ENCODE results near the gene PEX3.

The PEX3 gene, protein sequence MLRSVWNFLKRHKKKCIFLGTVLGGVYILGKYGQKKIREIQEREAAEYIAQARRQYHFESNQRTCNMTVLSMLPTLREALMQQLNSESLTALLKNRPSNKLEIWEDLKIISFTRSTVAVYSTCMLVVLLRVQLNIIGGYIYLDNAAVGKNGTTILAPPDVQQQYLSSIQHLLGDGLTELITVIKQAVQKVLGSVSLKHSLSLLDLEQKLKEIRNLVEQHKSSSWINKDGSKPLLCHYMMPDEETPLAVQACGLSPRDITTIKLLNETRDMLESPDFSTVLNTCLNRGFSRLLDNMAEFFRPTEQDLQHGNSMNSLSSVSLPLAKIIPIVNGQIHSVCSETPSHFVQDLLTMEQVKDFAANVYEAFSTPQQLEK

DNA sequence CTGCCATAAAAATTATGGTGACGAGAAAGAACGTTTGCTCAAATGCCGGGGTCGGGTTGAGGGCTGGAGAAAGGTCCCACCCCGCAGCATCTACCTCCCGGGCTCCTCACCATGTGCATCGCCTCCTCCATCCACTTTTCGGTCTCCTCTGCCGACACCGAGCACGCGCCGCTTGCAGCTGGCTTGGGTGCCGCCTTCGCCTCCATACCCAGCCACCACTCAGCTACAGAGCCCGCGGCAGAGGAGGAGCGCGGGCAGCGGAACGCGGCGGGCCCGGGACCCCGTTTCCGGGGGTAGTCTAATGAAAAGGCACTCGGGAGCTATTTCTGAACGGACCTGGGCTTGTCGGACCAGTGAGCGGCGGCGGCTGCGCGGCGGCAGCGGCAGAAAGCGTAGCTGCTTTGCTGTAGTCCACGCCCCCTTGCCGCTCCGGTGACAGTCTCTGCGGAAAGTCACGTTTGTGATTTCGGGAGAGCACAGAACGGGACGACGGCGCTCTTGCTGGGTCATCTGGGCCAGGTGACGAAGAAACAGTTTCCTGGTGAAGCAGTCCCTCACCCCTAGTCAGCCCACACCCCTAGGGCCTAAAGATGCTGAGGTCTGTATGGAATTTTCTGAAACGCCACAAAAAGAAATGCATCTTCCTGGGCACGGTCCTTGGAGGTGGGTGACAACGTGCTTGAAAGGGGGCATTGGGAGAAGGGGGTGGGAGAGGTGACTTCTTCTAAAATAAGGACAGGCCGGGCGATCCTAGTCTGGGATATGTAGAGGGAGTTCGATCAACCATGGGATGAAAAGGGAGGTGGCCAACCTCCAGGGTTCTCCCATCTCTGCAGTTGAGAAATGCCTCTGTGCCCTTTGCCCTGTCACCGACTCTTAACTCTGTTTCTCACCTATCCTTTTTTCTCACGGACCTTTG lies at the start of gene PEX3, which contains the start of gene ADAT2:
Gene PEX3 (plus strand): TSS at position 353 of the 919 bp plus-strand sequence. CDS start 238 bp downstream, at position 591.
Gene ADAT2 (minus strand): TSS at position 243 of the 919 bp plus-strand sequence. CDS start 37 bp downstream, at position 206.
- in situ Hi-C loops (cut with MboI; ENCODE audit: low sequenced_read_pairs): no loop called here

DNA sequence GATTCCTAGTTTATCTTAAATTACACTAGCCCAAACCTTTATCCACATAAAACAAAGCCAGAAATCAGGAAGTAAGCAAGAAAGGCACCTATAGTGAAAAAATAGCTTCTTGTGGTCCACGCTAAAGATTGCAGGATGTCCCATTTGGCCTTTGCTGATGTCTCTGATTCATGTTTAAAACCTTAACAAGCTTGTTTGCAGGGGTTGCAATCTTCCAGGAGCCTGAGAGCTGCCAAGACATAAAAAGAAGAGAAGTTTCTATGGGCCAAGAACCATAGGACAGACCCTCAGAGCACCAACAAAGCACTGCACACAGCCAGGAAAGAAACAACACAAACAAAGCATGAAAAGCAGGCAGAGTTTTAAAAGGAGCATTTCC lies 49.5 kb upstream of the PEX3 start:
- in situ Hi-C loops (cut with MboI; ENCODE audit: low sequenced_read_pairs): no loop called here

DNA sequence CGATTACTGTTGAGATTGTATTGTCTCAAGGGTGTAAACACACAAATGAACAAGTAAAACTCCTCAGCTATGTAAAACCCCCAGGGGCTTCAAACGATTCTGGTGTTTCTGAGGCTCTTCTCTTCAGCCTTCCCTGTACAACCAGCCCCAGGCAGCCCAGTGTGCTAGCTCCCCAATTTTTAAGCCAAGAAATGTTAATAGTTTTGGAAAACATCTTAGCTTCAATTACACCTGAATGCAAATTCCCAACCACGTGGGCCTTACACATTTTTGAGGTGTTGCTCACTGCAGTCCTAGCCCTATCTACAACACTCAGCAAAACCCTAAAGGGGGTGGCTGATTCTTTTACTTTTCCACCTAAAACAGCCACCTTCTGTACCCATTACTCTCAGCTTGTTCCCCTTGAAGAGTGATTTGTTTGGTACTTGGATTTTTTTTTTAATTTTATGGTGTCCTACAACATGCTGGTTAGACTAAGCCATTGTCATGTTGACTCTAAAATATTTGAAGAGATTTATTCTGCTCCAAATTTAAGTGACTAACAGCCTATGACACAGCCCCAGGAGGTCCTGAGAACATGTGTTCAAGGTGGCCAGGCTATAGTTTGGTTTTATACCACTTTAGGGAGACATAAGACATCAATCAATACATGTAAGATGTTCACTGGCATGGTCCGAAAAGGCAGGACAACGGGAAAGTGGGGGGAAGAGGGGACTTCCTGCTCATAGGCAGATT lies 48.8 kb upstream of the PEX3 start:
- in situ Hi-C loops (cut with MboI; ENCODE audit: low sequenced_read_pairs): no loop called here

DNA sequence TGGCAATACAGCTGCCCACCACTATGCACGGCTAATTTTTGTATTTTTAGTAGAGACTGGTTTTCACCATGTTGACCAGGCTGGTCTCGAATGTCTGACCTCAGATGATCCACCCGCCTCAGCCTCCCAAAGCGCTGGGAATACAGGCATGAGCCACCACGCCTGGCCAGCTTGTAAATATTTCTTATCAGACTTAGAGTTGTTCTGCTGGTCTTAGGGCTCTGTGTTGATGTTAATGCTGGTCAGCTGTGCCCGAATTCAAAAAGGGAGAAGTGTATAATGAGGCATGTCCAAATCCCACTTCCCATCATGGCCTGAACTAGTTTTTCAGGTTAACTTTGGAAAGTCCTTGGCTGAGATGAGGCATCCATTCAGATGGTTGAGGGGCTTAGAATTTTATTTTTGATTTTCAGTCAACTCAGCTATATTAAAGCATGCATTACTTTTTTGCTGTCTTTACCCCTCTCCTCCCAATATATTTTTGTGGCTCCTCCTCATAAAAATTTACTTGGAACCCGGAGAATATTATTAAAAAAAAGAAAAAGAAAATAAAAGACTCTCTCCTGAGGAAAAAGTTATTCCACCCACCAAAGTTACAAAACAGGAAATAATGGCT lies 47.8 kb upstream of the PEX3 start:
- in situ Hi-C loops (cut with MboI; ENCODE audit: low sequenced_read_pairs): no loop called here

DNA sequence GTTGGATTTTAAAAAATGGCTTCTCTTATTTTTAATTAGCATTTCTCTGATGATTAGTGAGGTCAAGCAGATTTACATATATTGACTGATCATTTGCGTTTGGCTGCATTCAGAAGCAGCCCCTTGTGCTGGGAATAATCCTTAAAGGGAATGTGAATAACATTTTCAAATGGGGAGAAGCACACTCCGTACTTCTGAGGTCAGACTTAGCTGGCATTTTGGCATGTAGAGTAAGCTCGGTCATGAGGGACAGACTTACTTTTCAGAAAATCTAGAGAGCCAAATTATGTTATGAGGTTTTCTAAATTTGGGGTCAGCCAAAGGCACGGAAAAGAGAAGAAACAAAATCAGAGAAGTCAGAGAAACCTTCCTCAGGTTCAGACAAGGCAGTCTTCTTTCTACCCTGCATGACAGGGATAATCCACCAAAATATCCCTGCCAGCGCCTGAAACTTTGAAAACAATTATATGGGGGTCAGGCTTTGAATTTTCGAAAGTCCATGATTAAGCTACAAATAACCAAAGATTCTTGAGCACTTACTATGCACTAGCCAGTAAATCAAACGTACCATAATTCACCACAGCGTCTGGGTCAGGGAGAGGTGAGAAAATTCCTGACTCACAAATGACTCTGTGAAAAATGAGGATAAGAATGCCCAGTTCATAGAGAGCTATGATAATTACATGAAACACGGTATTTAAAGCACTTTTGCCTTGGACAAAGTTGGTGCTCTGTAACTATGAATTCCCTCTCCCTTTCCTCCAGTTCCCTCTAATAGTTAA lies 45.0 kb upstream of the PEX3 start:
- in situ Hi-C loops (cut with MboI; ENCODE audit: low sequenced_read_pairs): no loop called here

- in situ Hi-C loops (cut with MboI; ENCODE audit: low sequenced_read_pairs): no loop called here
These were observed 43.9 kb upstream of the PEX3 start for GRCh38 chr6:143406673-143407072.

GRCh38 chr6:143408151-143408786 lies 42.3 kb upstream of the PEX3 start:
- in situ Hi-C loops (cut with MboI; ENCODE audit: low sequenced_read_pairs): no loop called here

- in situ Hi-C loops (cut with MboI; ENCODE audit: low sequenced_read_pairs): no loop called here
These were observed 41.8 kb upstream of the PEX3 start for GRCh38 chr6:143408787-143409162.

DNA sequence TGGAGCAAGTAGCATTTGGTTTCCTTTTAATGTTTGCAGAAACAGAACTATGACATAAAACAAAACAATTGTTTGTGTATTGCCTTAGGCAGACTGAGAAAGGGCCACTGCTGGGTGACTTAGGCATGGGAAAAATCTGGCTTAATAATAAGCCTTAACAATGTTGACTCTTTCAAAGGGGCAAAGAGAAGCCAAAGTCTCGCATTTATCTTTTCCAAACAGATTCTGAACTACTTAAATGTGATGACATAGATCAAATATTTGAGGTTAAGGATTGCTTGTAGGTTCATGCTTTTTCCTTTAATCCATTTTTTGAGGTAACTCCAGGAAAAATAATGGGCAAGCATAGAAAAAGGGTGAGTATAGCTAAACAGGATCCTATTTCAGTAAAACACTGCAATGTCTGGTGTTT lies 39.7 kb upstream of the PEX3 start:
- in situ Hi-C loops (cut with MboI; ENCODE audit: low sequenced_read_pairs): no loop called here

- in situ Hi-C loops (cut with MboI; ENCODE audit: low sequenced_read_pairs): no loop called here
These were observed 35.8 kb upstream of the PEX3 start for GRCh38 chr6:143414769-143415168.

DNA sequence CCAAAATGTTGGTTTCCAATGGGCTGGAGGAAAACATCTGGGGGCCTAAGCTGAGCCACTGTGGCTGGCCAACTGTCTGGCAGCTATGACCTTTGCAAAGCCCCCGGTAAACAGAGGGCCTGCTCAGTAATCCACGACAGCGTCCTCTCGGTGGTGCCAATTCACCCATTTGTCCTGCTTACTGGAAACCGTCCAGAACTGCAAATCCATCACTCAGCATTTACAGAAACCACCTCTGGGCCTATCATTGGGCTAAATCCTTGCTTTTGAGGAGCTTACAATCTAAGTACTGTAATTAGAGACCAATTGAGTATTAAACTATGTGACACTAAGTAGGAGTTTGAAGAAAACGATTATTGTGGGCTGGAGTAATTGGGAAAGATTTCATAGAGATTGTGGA lies 31.1 kb upstream of the PEX3 start:
- in situ Hi-C loops (cut with MboI; ENCODE audit: low sequenced_read_pairs): no loop called here

- in situ Hi-C loops (cut with MboI; ENCODE audit: low sequenced_read_pairs): no loop called here
These were observed 24.6 kb upstream of the PEX3 start for GRCh38 chr6:143426026-143426425.

- in situ Hi-C loops (cut with MboI; ENCODE audit: low sequenced_read_pairs): no loop called here
These were observed 23.3 kb upstream of the PEX3 start for GRCh38 chr6:143427109-143427817.

GRCh38 chr6:143429970-143430369 lies 20.6 kb upstream of the PEX3 start:
- in situ Hi-C loops (cut with MboI; ENCODE audit: low sequenced_read_pairs): no loop called here

DNA sequence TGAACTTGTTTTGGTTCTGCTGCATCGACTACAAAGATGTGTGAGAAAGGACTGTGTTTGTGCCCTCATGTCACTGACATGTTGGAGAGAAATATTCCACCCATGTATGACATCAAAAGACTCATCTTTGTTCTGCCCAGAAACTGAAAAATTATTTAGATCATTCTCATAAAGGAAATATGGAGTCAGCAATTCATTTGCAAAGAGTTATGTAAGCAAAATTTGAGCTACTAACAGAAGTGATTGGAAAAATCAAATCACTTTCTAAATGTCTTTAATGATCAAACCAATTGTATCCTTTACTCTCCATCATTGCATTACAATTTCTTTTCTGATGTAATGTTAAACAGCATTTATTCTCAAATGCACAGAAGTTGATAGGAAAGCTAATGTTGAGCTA lies 19.4 kb upstream of the PEX3 start:
- in situ Hi-C loops (cut with MboI; ENCODE audit: low sequenced_read_pairs): no loop called here

DNA sequence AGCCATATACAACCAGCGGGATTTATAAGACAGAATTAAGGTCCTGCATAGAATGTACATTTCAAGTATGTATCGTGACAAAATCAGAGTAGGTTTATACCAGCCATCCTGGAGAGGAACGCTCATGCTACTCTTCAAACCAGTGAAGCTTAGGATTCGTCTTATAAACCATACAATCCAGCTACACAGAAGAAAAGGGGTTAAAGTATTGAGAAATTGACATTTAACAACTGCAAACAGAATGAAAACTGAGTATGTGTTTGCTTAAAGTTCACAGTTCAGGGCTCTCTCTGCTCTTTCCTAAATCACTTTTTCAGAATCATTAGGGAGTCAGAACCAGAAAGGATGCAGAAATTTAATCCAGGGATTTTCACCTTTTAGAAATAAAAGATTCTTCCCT lies 18.0 kb upstream of the PEX3 start:
- in situ Hi-C loops (cut with MboI; ENCODE audit: low sequenced_read_pairs): no loop called here

- in situ Hi-C loops (cut with MboI; ENCODE audit: low sequenced_read_pairs): no loop called here
These were observed 9.6 kb upstream of the PEX3 start for GRCh38 chr6:143441010-143441409.

DNA sequence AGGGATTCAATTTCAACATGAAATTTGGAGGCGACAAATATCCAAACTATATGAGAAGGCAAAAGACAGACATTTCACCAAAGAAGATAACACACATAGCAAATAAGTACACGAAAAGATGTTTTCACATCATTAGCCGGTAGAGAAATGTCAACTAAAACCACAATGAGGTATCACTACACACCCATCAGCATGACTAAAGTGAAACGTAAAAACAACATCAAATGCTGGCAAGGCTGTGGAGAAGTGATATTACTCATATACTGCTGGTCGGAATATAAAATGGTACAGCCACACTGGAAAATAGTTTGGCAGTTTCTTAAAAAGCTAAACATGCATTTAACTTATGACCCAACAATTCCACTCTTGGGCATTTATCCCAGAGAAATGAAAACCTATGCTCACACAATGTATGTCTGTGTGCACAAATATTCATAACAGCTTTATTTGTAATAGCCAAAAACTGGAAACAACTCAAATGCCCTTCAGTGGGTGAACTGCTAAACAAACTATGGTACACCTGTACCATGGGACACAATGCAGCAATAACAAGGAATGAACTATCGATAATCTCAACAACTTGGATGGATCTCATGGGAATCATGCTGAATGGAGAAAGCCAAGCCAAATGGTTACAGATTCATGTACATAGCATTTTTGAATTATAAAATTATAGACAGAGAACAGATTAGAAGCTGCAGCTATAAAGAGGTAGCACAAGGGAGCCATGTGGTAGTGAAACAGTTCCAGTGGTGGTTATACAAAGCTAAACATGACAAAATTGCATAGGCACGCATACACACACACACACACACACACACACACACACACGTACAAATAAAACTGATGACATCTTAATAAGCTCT lies 8.7 kb upstream of the PEX3 start:
- in situ Hi-C loops (cut with MboI; ENCODE audit: low sequenced_read_pairs): no loop called here

Measured in hTERT RPE-1 (cell line).